ENCODE data around the gene SIRT6.

- no peak for TF ChIP-seq CTCF (IDR thresholded peaks at IDR 0.05)
- TF ChIP-seq POLR2A (IDR thresholded peaks at IDR 0.05): no peak
- no peak for TF ChIP-seq POLR2AphosphoS5 (IDR thresholded peaks at IDR 0.05)
Measured at GRCh38 chr19:4136680-4137088, 45.7 kb downstream of the SIRT6 start.

Measured in prostate gland (tissue), 2 donors.